ACC112 (cell line): ENCODE results near the gene RGS21.

ENCODE experiments used
- H2AFZ ChIP-seq: fragments of 200-600 bp; sonication (generic); one replicate; pipeline ENCODE4 v1.6.0; 2017; ENCODE audit warnings: antibody characterized with exemption, low read length; ENCODE audit not compliant: unreplicated experiment
- H3K27ac ChIP-seq: fragments of 200-600 bp; sonication (generic); 2 replicates; pipeline ENCODE4 v1.5.1; 2014; ENCODE audit warnings: low read depth, mild to moderate bottlenecking, antibody characterized with exemption, low read length, moderate library complexity
- H3K27me3 ChIP-seq: fragments of 200-600 bp; sonication (generic); 2 replicates; pipeline ENCODE4 v1.6.1; 2014; ENCODE audit warnings: mild to moderate bottlenecking, antibody characterized with exemption, low read length, moderate library complexity, mixed read lengths; ENCODE audit not compliant: insufficient read depth
- H3K36me3 ChIP-seq: fragments of 200-600 bp; sonication (generic); 2 replicates; pipeline ENCODE4 v1.6.1; 2016; ENCODE audit warnings: mild to moderate bottlenecking, antibody characterized with exemption, low read length, moderate library complexity, mixed read lengths; ENCODE audit not compliant: insufficient read depth
- H3K4me1 ChIP-seq: fragments of 200-600 bp; sonication (generic); one replicate; pipeline ENCODE4 v1.6.1; 2016; ENCODE audit warnings: low read length, mixed read lengths; ENCODE audit not compliant: insufficient read depth, unreplicated experiment, control insufficient read depth
- H3K4me3 ChIP-seq: fragments of 200-600 bp; sonication (generic); 2 replicates; pipeline ENCODE4 v1.5.1; 2014; ENCODE audit warnings: mild to moderate bottlenecking, low read depth, low read length
- H3K79me2 ChIP-seq: fragments of 200-600 bp; sonication (generic); one replicate; pipeline ENCODE4 v1.6.0; 2016; ENCODE audit warnings: low read length; ENCODE audit not compliant: control insufficient read depth, unreplicated experiment, insufficient read depth

RGS21 gene

GRCh38 chr1:192342842-192343241 lies 26.1 kb downstream of the RGS21 start:
- Histone ChIP-seq H3K27ac (no peak overlapping the region), H3K79me2 (no peaks in the 10 kb centered on the region), H3K4me3 (no peak overlapping the region), H3K4me1 (no peaks in the 10 kb centered on the region), H3K36me3 (no peaks in the 10 kb centered on the region), H3K27me3 (no peaks in the 10 kb centered on the region), H2AFZ (peak overlapping the region; percentile 24)

DNA sequence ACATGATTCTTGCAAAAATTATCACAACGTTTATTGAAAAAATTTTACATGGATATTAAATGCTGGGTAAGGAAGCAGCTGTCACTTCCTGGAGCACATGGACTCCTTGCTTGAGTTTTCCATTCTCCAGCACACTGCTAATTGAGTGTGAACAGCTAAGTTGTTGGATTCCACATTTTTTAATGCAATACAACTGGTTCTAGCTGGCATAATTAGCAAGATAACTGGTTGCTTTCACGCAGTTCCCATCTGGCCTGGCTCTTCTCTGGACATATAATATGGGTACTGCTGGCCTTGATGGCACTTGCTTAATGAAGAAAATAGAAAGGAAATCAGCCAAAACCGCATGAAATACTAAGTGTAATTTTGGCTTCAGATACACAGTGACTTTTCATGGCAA lies 26.6 kb downstream of the RGS21 start:
- Histone ChIP-seq H3K79me2 (no peaks in the 10 kb centered on the region), H3K27me3 (no peaks in the 10 kb centered on the region), H3K27ac (no peak overlapping the region), H2AFZ (peak overlapping the region; percentile 7), H3K36me3 (no peaks in the 10 kb centered on the region), H3K4me1 (no peaks in the 10 kb centered on the region), H3K4me3 (no peak overlapping the region)

DNA sequence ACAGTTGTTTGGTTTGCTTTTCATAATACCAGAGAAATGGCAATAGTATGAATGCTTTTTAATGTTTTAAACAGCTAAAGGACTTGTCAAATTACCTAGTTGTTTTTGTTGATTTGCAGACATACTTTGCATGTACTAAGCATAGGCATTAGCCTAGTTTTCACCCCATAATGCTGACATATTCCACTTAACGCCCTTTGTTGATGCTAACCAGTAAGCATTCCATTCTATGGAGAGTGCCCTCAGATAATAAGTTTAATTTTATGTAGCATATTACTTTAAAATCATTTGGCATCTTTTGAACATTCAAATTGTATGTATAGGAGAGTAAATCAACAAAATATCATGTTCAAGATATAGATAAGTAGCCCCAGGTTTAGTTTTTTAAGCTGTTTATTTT lies 32.5 kb downstream of the RGS21 start:
- Histone ChIP-seq H3K27me3 (no peaks in the 10 kb centered on the region), H3K36me3 (no peaks in the 10 kb centered on the region), H2AFZ (no peak overlapping the region), H3K79me2 (no peaks in the 10 kb centered on the region), H3K4me1 (no peaks in the 10 kb centered on the region), H3K27ac (no peak overlapping the region), H3K4me3 (no peak overlapping the region)

GRCh38 chr1:192350356-192350755 lies 33.6 kb downstream of the RGS21 start:
- Histone ChIP-seq H3K36me3 (no peaks in the 10 kb centered on the region), H2AFZ (peak overlapping the region; percentile 68), H3K27me3 (no peaks in the 10 kb centered on the region), H3K27ac (no peak overlapping the region), H3K4me1 (no peaks in the 10 kb centered on the region), H3K79me2 (no peaks in the 10 kb centered on the region), H3K4me3 (no peak overlapping the region)

GRCh38 chr1:192351550-192351949 lies 34.8 kb downstream of the RGS21 start:
- H3K4me3 ChIP-seq = no peak overlapping the region
- no peaks in the 10 kb centered on the region for H3K4me1 ChIP-seq

DNA sequence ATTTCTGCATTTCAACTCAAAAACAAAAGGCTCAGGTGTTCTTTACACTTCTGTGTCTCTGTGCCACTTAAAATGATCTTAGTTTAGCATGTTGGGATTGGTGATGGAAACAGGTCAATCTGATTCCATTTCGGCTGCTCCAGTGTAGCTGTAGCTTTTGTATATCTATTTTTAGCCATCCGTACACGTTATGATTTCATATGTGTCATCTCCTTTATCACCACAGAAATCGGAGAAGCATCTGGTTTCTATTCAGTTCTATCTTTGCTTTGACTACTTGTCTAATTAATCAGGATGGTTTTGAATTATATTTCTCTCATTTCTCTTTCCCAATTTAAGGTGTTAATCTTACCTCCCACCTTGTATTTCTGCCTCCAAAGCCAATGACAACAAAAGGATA lies 41.1 kb downstream of the RGS21 start:
- Histone ChIP-seq H3K4me3 (no peak overlapping the region), H3K79me2 (no peaks in the 10 kb centered on the region), H3K27ac (no peak overlapping the region), H3K4me1 (no peaks in the 10 kb centered on the region), H3K27me3 (no peaks in the 10 kb centered on the region), H3K36me3 (no peaks in the 10 kb centered on the region), H2AFZ (no peak overlapping the region)

More at GRCh38 chr1:192351550-192351949, 34.8 kb downstream of the RGS21 start:
- H2AFZ ChIP-seq = no peak overlapping the region
- H3K36me3 ChIP-seq = no peaks in the 10 kb centered on the region
- no peaks in the 10 kb centered on the region for H3K27me3 ChIP-seq
- H3K27ac ChIP-seq = no peak overlapping the region
- H3K79me2 ChIP-seq = no peaks in the 10 kb centered on the region

- Histone ChIP-seq H3K36me3 (no peaks in the 10 kb centered on the region), H3K4me3 (no peak overlapping the region), H3K27me3 (no peaks in the 10 kb centered on the region), H3K4me1 (no peaks in the 10 kb centered on the region), H3K27ac (no peak overlapping the region), H3K79me2 (no peaks in the 10 kb centered on the region), H2AFZ (no peak overlapping the region)
Measured at GRCh38 chr1:192358402-192358801, 41.6 kb downstream of the RGS21 start.

DNA sequence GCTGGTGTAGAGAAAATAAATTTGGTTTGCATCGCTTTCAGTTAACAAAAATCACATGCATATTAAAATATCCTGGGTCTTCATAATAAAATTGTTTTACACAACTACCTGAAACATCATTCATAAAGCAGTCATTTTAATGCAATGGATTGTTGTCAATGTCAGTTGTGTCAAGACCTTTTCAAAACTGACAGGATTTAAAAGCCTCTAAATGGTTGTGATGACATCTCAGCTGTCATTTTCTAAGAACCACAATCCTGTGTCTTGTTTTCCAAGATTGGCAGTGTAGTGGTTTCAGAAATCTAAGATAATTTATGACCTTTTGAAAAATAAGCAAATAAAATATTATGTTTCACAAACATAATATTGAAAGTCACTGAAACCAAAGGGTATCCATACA lies 42.0 kb downstream of the RGS21 start:
- Histone ChIP-seq H3K4me1 (no peaks in the 10 kb centered on the region), H3K79me2 (no peaks in the 10 kb centered on the region), H3K27me3 (no peaks in the 10 kb centered on the region), H3K27ac (no peak overlapping the region), H2AFZ (no peak overlapping the region), H3K4me3 (no peak overlapping the region), H3K36me3 (no peaks in the 10 kb centered on the region)

- no peaks in the 10 kb centered on the region for H3K36me3 ChIP-seq
- H2AFZ ChIP-seq = no peak overlapping the region
- H3K4me3 ChIP-seq = no peak overlapping the region
- no peaks in the 10 kb centered on the region for H3K27me3 ChIP-seq
- no peaks in the 10 kb centered on the region for H3K4me1 ChIP-seq
- H3K79me2 ChIP-seq = no peaks in the 10 kb centered on the region
- no peak overlapping the region for H3K27ac ChIP-seq
Measured at GRCh38 chr1:192363177-192363576, 46.4 kb downstream of the RGS21 start.

DNA sequence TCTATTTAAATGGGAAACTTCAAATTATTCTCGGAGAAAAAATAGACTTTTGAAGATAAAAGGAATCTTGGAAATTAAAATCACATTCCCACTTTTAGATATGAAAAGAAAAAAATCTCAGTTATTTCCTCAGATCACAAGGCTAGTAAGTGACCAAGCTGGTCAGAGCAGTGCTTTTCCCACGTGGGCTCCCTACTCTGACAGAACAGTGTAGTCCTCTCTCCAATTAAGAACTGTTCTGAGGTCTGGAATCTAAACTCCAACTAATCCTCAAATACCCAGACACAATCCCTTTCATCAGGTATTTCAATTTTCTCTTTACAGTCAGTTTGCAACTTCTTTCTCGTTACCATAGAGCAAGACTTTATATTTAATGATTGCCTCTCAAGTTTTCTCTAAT lies 50.6 kb downstream of the RGS21 start:
- no peaks in the 10 kb centered on the region for H3K36me3 ChIP-seq
- H3K27ac ChIP-seq = no peak overlapping the region
- no peaks in the 10 kb centered on the region for H3K79me2 ChIP-seq
- H2AFZ ChIP-seq = no peak overlapping the region
- no peaks in the 10 kb centered on the region for H3K4me1 ChIP-seq
- H3K4me3 ChIP-seq = no peak overlapping the region
- 0 out of 2 replicates have a peak, but pooled peaks cover under 1% of the 10 kb centered on the region for H3K27me3 ChIP-seq

DNA sequence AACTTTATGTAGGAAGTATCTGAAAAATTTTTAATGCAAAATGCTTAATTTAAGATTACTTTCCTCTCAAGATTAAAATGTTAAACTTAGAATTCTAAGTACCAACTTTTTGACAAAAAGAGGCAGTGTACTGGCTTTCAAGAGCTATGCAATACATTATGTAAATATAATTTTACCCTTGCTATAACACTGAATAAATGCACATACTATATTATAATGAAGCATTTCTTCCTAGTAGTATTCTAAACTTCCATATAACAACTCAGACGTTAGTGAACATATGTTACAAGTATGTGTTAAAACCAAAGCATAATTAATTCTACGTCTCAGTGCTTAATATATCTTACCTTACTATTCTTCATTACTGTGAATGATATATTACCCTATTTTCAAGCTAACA lies 58.5 kb downstream of the RGS21 start:
- no peaks in the 10 kb centered on the region for H3K36me3 ChIP-seq
- no peaks in the 10 kb centered on the region for H3K4me1 ChIP-seq
- no peaks in the 10 kb centered on the region for H3K79me2 ChIP-seq
- H3K27me3 ChIP-seq = 0 out of 2 replicates have a peak, but pooled peaks cover 3% of the 10 kb centered on the region
- H3K27ac ChIP-seq = no peak overlapping the region
- no peak overlapping the region for H3K4me3 ChIP-seq
- no peak overlapping the region for H2AFZ ChIP-seq
